HG02678 (cell line): Measurements from ENCODE around the gene PEAK1.
A peak's percentile ranks its signal among the peaks of the same experiment; 100 is the strongest.
"Not testable (repeated sequence)": the region's sequence is repeated elsewhere in the genome, so short reads cannot be mapped to it uniquely, and the experiment has no call there.

Experiments used
- ATAC-seq: cut with Tn5 transposase; IDR thresholded peaks from one replicate; pipeline ENCODE4 v1.9.1; 2021; ENCODE audit warnings: mild to moderate bottlenecking, moderate library complexity; ENCODE audit not compliant: unreplicated experiment

The PEAK1 gene

GRCh38 chr15:77239882-77240608 lies 179.9 kb downstream of the PEAK1 start:
- no peak for ATAC-seq

DNA sequence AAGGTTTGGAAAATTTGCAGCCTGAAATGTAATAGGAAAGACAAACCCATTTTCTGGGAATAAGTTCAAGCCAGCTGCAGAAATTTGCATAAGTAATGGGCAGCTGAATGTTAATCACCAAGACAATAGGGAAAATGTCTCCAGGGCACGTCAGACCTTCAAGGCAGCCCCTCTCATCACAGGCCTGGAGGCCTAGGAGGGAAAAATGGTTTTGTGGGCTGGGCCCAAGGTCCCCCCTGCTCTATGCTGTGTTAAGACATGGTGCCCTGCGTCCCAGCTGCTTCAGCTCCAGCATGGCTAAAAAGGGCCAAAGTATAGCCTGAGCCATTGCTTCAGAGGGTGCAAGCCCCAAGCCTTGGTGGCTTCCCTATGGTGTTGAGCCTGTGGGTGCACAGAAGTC lies 184.3 kb downstream of the PEAK1 start:
- no peak for ATAC-seq

DNA sequence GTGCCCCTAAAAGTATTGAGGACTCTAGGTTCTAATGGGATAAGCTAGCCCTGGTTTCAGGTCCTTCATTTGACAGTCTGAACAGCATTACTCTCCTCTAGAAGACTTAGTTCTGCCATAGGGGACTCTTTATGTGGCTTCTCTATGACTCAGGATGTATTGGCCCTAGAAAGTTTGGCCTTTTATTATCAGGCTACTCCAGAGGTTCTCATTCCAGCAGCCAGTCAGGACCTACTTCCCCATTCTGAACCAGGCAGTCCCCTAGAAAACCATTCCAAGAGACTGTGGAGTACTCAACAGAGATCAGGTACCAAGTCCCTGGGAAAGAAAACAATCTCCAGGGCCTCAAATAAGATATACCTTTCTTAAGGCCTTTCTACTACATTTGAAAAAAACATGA lies 191.1 kb downstream of the PEAK1 start:
- no peak for ATAC-seq

DNA sequence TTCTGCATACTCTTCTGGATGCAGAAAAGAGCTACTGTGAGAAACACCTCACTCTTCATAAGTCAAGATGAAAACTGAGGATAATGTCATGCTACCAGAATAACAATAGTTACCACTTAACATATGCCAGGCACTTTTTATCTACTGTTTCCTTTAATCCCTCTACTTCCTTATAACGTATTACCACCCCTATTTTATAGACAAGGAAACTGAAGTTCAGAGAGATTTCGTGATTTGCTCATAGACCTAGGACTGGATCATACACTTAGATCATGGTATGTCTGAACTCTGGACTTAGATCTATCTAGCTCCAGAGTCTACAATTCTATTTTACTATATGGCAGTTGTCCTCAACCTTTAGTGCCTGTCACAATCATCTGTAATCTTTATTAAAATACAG lies 193.3 kb downstream of the PEAK1 start:
- ATAC-seq: no peak

GRCh38 chr15:77225646-77226045 lies 194.3 kb downstream of the PEAK1 start:
- ATAC-seq: no peak

GRCh38 chr15:77225088-77225487 lies 194.8 kb downstream of the PEAK1 start:
- no peak for ATAC-seq

- no peak for ATAC-seq
Observed at GRCh38 chr15:77224352-77224751, 195.6 kb downstream of the PEAK1 start.

DNA sequence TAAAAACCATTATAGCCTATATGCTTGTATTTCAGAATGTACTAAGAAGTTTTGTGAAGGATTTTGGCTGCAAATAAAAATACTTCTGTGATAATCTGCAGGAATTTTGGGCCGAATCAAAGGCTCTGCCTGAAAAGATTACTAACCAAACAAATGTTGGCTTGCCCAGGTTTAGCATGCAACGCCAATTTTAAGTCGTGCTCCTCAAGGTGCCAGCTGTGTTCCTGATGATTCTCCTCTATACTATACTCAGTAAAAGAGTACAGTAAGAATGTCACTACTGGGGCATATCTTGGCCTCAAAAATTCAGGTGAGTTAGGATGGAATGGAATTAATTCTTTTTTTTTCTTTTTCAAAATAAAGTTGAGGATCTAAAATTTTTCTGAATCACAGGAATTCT lies 198.2 kb downstream of the PEAK1 start:
- no peak for ATAC-seq

DNA sequence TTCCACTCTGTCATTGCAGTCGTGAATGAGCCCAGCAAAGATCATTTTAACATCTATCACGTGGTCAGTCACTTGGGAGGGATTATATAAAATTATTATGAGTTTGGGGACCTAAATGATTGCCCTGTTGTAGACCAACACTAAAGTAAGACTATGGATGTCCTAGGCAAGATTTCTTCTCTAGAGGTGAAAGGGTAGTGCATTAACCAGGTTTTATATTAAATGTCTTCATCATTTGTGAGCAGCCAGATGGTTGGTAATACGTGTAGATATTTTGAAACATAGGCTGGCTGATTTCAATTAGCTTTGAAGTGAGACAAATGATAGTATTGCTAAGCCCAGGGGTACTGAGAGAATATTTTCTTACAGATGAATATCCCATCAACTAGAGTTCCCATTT lies 198.7 kb downstream of the PEAK1 start:
- no peak for ATAC-seq

DNA sequence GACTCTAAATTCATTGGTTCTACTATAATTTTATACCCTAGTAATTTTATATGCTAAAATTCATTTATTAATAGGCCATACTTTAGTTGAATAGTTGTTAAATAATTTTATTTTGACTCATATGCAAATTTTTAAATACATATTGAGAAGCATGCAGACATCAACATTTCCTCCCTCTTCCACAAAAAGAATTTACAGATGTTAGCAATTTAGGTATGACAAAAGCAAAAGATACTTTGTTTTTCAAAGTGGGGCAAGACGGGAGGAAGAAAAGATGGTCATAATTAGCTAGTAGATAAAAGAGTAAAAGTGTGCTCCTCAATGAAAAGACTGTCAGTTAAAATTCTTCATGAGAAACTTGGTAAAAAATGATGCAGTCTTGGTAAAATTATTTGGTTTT lies 200.1 kb downstream of the PEAK1 start:
- no peak for ATAC-seq

DNA sequence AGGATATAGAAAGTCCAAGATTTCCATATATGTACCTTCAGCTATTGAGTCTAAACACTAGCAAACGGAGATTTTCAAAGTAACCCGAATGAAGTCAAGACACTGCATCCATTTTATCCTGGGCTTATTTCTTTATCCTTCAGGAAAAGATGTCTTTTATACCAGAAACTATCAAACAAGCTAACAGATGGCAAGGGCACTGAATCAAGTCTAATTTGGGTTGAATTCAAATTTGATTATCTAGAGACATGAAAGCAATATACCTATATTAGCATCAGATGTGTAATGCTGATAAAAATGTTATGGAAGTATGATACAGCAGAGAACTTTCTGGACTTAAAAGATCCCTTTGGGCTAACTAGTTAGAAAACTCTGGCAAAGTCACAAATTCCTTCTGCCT lies 210.7 kb downstream of the PEAK1 start:
- no peak for ATAC-seq

DNA sequence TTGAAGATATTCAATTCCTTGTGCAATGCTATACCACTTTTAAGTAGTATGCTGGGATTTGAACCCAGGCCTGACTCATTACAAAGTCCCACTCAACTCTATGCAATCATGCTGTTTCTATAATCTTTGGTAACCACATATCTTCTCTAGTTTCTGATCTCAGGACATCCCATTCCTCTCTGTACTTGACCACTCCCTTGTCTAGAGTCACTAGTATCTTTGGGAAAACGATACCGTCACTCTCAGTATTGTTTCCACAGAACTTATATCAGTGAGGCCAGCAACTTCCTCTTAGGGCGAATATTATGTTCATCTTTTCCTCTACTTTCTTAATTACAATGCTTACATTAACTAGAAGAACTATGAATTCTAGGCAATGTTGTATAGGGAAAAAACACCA lies 211.7 kb downstream of the PEAK1 start:
- ATAC-seq: no peak

GRCh38 chr15:77201665-77202064 lies 218.2 kb downstream of the PEAK1 start:
- ATAC-seq: no peak

- ATAC-seq: no peak
Observed at GRCh38 chr15:77196381-77196780, 223.5 kb downstream of the PEAK1 start.

DNA sequence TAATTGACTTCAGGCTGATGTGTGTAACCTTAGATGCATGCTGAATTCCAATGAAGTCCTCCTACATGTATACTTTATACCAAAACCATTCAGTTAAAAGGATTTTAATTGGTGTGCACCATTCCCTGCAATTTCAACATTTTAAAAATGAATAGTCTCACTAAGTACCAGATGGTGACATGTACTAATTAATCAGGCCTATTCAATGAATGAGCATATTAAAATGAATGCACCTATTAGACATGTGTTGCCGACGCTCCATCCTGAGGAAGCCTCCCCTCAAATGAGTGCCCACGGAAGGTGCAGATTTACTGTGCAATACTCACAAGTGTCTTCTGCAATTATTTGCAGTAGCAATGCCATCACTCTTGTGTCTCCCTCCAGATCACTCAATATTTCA lies 224.3 kb downstream of the PEAK1 start:
- no peak for ATAC-seq

GRCh38 chr15:77192451-77192850 lies 227.5 kb downstream of the PEAK1 start:
- ATAC-seq: no peak

- no peak for ATAC-seq
Observed at GRCh38 chr15:77191230-77191834, 228.6 kb downstream of the PEAK1 start.

GRCh38 chr15:77187751-77188464 lies 232.0 kb downstream of the PEAK1 start:
- peak; percentile 42 for ATAC-seq

DNA sequence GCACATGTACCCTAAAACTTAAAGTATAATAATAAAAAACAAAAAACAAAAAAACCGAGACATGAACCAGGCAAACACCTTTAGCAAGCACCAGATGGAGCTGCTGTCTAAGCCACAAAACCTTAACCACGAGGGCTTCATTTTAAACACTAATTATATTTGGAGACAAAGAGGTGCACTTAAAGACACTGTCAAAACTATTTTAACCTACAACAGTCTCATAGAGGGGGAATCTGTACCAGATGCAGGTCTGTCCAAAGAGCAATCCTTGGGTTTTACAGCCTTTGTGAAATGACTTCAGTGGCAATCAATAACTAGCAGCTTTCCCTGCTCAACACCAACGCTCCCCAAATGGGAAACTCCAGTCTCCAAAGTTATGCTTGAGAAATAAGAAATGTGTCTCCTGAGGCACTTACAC lies 233.3 kb downstream of the PEAK1 start:
- ATAC-seq: no peak

GRCh38 chr15:77185242-77185785 lies 234.6 kb downstream of the PEAK1 start:
- no peak for ATAC-seq

DNA sequence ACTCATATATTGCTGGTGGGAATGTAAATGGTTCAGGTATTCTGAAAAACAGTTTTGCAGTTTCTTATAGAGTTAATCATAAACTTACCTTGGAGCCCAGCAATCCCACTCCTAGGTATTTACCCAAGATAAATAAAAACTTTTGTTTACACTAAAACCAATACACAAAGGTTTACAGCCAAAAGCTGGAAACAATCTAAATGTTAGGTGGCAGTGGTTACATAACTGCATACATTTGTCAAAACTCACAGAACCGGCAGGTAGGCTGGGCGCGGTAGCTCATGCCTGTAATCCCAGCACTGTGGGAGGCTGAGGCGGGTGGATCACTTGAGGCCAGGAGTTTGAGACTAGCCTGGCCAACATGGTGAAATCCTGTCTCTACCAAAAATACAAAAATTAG lies 235.6 kb downstream of the PEAK1 start:
- not testable (repeated sequence) for ATAC-seq

GRCh38 chr15:77183066-77183465 lies 236.8 kb downstream of the PEAK1 start:
- no peak for ATAC-seq
